AG04449 (cell line): ENCODE measurements around the gene CCDC78.

ENCODE experiments used
- CTCF ChIA-PET: fragments of 350-600 bp; formaldehyde crosslinking; extraction: SDS; loops from one replicate; lab custom pipeline; 2021; ENCODE audit warnings: antibody characterized with exemption; lab: Yijun Ruan, JAX
- POLR2A ChIA-PET: fragments of 400-600, 350-600 bp; formaldehyde crosslinking; extraction: SDS; loops from one replicate; lab custom pipeline; 2020; ENCODE audit warnings: antibody characterized with exemption, inconsistent platforms; lab: Yijun Ruan, JAX
- DNase-seq: peaks from one replicate; pipeline ENCODE4 v3.0.0-alpha.2; 2010; ENCODE audit warnings: low read depth, low spot score
- H3K4me3 ChIP-seq: 2 replicates; pipeline ENCODE4 v1.5.1; 2011; ENCODE audit warnings: low read depth, mild to moderate bottlenecking, control low read depth, low read length
- TF ChIP-seq, protein P1 (sequence below): IDR thresholded peaks from one replicate; pipeline ENCODE4 v1.5.1; 2011; ENCODE audit warnings: mild to moderate bottlenecking, moderate library complexity, low read length, control low read depth, inconsistent platforms; ENCODE audit not compliant: insufficient read depth; ENCODE audit errors: missing control alignments

CCDC78 gene

DNA sequence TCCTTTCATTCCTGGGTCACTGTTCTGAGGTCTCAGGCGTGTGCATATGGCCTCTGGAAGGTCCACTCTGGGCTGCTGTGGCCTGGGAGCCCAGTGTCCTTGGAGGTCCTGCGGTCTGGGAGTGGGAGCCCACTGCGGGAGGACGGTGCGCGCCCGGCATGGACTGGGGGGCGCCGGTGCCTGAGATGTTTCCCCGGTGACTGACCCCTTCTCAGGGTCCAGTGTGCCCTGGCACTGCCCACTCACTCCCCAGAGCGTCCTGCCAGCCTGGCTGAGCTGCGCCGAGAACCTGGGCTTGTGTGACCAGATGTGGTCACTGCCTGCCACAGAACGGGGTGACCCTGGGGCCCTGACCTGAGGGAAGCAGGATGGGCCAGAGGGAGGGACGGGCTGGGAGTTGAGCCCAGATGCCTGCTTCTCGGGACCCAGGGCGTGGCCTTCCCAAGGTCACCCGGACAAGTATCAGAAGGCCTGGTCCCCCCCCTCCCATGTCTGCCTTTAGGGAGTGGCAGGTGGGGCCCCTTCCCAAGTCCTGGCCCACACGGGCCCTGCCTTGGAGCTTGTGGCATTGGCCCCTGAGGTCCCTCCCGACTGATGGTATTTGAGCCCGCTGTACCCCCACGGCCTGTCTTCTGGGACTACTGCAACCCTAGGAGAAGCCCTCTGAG is 51.9 kb downstream of the CCDC78 start:
- DNase-seq, result no peak
- POLR2A ChIA-PET, result interaction anchor here (2.1 kb wide), 1 partner anchor 10 kb away, joined by 7 read pairs; the partner anchor contains the start of gene JMJD8
- TF ChIP-seq, protein P1, sequence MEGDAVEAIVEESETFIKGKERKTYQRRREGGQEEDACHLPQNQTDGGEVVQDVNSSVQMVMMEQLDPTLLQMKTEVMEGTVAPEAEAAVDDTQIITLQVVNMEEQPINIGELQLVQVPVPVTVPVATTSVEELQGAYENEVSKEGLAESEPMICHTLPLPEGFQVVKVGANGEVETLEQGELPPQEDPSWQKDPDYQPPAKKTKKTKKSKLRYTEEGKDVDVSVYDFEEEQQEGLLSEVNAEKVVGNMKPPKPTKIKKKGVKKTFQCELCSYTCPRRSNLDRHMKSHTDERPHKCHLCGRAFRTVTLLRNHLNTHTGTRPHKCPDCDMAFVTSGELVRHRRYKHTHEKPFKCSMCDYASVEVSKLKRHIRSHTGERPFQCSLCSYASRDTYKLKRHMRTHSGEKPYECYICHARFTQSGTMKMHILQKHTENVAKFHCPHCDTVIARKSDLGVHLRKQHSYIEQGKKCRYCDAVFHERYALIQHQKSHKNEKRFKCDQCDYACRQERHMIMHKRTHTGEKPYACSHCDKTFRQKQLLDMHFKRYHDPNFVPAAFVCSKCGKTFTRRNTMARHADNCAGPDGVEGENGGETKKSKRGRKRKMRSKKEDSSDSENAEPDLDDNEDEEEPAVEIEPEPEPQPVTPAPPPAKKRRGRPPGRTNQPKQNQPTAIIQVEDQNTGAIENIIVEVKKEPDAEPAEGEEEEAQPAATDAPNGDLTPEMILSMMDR, result no peak
- no peak overlapping the region for H3K4me3 ChIP-seq
- CTCF ChIA-PET, result interaction anchor here (2.5 kb wide), 1 partner anchor 9 kb away, joined by 10 read pairs; no protein-coding TSS in a partner anchor

DNA sequence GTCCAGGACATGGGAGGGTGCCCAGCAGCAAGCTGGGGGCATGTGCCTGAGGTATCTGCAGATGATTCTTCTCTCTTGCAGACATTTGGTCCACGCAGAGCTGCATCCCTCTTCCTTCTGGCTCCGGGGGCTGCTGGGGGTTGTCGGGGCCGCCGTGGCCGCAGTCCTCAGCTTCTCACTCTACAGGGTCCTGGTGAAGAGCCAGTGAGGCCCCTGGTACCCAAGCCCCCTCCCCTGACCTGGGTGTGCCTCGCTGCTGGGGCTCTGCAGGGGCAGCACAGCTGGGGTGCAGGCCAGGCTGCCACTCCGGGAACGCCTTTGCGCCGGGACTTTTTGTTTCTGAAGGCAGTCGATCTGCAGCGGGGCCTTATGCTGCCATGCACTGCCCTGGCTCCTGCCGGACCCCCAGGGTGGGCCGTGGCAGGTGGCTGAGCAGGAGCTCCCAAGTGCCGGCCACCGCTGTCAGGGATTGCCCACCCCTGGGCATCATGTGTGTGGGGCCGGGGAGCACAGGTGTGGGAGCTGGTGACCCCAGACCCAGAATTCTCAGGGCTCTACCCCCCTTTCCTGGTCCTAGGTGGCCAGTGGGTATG is 52.7 kb downstream of the CCDC78 start:
- H3K4me3 ChIP-seq, result no peak overlapping the region
- TF ChIP-seq, protein P1, result no peak
- CTCF ChIA-PET, result no interaction called here
- DNase-seq, result no peak
- POLR2A ChIA-PET, result no interaction called here

DNA sequence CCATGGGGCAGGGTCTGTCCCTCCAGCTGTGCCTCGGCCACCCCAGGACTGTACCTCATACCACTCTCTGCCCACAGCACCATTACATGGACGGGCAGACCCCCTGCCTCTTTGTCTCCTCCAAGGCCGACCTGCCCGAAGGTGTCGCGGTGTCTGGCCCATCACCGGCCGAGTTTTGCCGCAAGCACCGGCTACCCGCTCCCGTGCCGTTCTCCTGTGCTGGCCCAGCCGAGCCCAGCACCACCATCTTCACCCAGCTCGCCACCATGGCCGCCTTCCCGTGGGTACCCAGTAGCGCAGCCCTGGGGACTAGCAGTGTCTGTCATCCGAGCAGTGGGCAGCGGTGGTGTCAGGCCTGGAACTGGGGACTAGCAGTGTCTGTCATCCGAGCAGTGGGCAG is 53.4 kb downstream of the CCDC78 start:
- ChIA-PET POLR2A (no interaction called here), CTCF (interaction anchor here (0.6 kb wide), 1 partner anchor 13 kb away, joined by 3 read pairs; no protein-coding TSS in a partner anchor)
- H3K4me3 ChIP-seq, result no peak overlapping the region
- TF ChIP-seq, protein P1, result no peak
- no peak for DNase-seq
